ENCODE measurements around the gene CIPC.

DNA sequence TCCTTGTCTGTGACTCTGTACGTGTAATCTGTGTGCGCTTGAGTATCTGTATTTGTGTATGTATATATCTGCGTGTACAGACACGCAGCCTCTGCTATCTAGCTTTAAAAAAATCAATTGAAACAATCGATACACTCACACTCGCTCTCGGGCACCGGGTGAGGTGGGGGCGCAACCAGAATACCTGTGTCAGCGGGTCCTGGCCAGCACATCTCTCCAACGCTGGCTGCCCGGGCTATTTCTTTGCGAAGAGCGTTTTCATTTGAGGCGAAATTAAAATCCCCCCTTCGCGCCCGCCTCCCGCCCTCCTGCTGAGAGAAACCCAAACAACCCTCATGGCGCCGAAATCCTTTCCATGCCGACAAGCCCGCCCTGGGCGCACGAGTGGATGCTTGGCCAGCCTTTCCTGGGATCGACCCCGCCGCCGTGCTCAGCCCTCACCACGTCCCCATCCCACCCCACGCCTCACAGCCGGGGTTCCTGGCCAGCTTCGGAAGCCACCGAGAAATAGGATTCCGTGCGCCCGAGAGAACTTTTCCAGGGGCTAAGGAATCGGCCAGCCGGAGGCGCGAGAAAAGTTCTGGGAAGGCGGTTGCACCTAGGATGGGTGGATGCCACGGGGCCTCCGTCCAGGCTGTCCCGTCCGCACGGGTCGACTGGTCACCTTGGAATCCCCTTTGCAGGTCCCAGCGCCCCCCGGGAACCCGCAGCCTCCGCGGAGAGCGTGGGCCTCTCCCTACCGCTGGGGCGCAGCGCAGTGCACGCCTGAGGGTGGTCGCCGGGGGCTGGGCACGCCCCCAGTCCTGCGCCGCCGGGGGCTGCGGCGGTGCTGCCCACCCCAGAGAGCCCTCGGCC lies 42.5 kb downstream of the CIPC start:
- TF ChIP-seq, protein P1, sequence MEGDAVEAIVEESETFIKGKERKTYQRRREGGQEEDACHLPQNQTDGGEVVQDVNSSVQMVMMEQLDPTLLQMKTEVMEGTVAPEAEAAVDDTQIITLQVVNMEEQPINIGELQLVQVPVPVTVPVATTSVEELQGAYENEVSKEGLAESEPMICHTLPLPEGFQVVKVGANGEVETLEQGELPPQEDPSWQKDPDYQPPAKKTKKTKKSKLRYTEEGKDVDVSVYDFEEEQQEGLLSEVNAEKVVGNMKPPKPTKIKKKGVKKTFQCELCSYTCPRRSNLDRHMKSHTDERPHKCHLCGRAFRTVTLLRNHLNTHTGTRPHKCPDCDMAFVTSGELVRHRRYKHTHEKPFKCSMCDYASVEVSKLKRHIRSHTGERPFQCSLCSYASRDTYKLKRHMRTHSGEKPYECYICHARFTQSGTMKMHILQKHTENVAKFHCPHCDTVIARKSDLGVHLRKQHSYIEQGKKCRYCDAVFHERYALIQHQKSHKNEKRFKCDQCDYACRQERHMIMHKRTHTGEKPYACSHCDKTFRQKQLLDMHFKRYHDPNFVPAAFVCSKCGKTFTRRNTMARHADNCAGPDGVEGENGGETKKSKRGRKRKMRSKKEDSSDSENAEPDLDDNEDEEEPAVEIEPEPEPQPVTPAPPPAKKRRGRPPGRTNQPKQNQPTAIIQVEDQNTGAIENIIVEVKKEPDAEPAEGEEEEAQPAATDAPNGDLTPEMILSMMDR (conservative IDR thresholded peaks at IDR 0.05): no peak
- TF ChIP-seq EZH2 (IDR thresholded peaks at IDR 0.05; ENCODE audit: low read depth): no peak
